Psoas muscle (tissue), 8 donors: ENCODE results near the gene MBP. TPM values are rescaled to one million over a fixed set of nuclear protein-coding genes. Genes with fewer than 3 reads are reported as not detected.

Experiments
- ATAC-seq, 4 donors: fragments of 200-7000 bp; cut with Tn5 transposase; one replicate each; pipeline ENCODE4 v1.9.1; 2020; ENCODE audit warnings: moderate library complexity in 3 of 4, mild to moderate bottlenecking in 2 of 4
- DNase-seq, 2 donors: peaks; one replicate each; pipeline ENCODE4 v3.0.0-alpha.2; 2020
- H3K27ac ChIP-seq: fragments of 200-600 bp; one replicate; pipeline ENCODE4 v1.8.0; 2022
- H3K27me3 ChIP-seq, 3 donors: fragments of 200-600 bp in 1 of 3; one replicate each; pipeline versions ENCODE4 v1.6.1 to v1.8.0; 2013 to 2022; ENCODE audit warnings: low read length in 2 of 3, mild to moderate bottlenecking in 2 of 3, moderate library complexity in 1 of 3; ENCODE audit not compliant: insufficient read depth in 3 of 3
- H3K36me3 ChIP-seq, 2 donors: fragments of 200-600 bp in 1 of 2; one replicate each; pipeline versions ENCODE4 v1.6.1 to v1.8.0; 2013 to 2022; ENCODE audit warnings: low read depth in 1 of 2, mild to moderate bottlenecking in 1 of 2, moderate library complexity in 1 of 2; ENCODE audit not compliant: insufficient read depth in 1 of 2
- H3K4me1 ChIP-seq: fragments of 200-600 bp; one replicate; pipeline ENCODE4 v1.8.0; 2022
- H3K4me3 ChIP-seq: fragments of 200-600 bp; one replicate; pipeline ENCODE4 v1.8.0; 2022; ENCODE audit warnings: mild to moderate bottlenecking
- H3K9me3 ChIP-seq: fragments of 200-600 bp; one replicate; pipeline ENCODE4 v1.8.0; 2022
- WGBS, 3 donors: extraction: QIAGEN DNeasy Blood & Tissue Kit; methylation state at CpG; one replicate each; pipeline versions ENCODE4 v1.1.6 to v1.1.7; 2013; 5-methylcytosine and 5-hydroxymethylcytosine counted together
- intact Hi-C, 2 donors: fragments of 100-400 bp; cut with DNase I; formaldehyde crosslinking; loops; one replicate each; pipeline versions ENCODE4 v1.11.0 to v1.14.2; 2022
- polyA plus RNA-seq, 3 donors: library from polyadenylated mRNA; stranded (reverse); fragments of 200-250 nt; gene quantifications; one replicate each; pipeline ENCODE4 v1.2.3, GENCODE V29; 2013
- total RNA-seq, 4 donors: library from RNA; stranded (reverse); fragmentation: NEBNext Ultra II Directional in 2 of 4; extraction: Animal tissue kit (Norgen Biotek cat#: 25700) in 2 of 4; gene quantifications; one replicate each; pipeline versions ENCODE4 v1.2.1 to v1.2.4, GENCODE V29; 2021 to 2023
- TF ChIP-seq, protein P1 (sequence below): fragments of 200-600 bp; IDR thresholded peaks from one replicate; pipeline ENCODE4 v1.8.0; 2022; ENCODE audit warnings: antibody characterized with exemption
- donor health status: healthy with polysubstance abuse.
- donor health status: DM: no; HTN: no; CAD: no; lungs with moderate emphysema.
- donor health status: Bipolar disorder and iron deficiency.
- donor health status: healthy.
- donor health status: DM: yes; HTN: yes; CAD: no.
- donor health status: DM: no; HTN: no; CAD: no.
- donor health status: DM: no; HTN: no; CAD: no.
- donor health status: DM: yes; HTN: yes; CAD: no.

Gene MBP
- total and polyA plus RNA-seq, 7 donors = 16.4 to 88.2 (median 51.6) TPM

DNA sequence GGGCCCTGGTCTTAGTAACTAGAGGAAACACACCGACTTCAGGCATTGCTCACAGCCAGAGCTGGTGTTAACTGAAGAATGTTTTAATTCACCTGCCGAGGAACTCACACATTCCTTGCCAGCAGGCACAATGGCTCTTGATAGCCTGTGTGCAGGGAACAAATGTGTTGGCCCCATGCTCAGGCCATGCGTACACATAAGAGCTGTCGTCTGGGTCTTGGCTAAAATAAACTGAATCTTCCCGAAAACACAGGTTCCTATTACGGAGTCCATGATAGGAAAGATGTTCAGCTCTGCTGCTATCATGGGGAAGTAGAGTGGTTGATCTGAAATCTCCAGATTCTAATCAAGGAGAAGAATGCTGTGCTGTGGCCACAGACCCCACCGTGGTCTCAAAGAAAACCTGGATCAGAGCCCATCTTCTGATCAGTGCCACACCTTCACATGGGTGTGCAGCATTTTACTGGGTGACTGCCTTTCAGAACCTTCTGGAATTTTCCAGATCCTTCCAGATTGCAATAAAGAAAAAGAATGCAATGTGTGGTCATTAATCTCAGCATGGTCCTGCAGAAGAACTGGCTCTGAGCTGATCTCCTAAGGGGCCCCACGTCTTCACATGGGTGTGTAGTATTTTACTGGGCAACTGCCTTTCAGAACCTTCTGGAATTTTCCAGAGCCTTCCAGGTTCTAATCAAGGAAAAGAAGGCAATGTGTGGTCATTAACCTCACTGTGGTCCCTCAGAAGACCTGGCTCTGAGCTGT, 17.2 kb downstream of the MBP start:
- intact Hi-C loops = no loop called here
- Histone ChIP-seq H3K4me3 (peak overlapping the region; percentile 52), H3K9me3 (no peaks in the 10 kb centered on the region), H3K27me3 (no peaks in the 10 kb centered on the region), H3K4me1 (peaks cover 35% of the 10 kb centered on the region), H3K27ac (peak overlapping the region; percentile 99), H3K36me3 (no peaks in the 10 kb centered on the region)
- DNase-seq (no peak), ATAC-seq (peak in 1 of 4 donors; percentile 1)
- WGBS, 3 donors = 32 to 62% (median 39%) methylated on average over 8 of the region's 8 CpGs
- TF ChIP-seq, protein P1, sequence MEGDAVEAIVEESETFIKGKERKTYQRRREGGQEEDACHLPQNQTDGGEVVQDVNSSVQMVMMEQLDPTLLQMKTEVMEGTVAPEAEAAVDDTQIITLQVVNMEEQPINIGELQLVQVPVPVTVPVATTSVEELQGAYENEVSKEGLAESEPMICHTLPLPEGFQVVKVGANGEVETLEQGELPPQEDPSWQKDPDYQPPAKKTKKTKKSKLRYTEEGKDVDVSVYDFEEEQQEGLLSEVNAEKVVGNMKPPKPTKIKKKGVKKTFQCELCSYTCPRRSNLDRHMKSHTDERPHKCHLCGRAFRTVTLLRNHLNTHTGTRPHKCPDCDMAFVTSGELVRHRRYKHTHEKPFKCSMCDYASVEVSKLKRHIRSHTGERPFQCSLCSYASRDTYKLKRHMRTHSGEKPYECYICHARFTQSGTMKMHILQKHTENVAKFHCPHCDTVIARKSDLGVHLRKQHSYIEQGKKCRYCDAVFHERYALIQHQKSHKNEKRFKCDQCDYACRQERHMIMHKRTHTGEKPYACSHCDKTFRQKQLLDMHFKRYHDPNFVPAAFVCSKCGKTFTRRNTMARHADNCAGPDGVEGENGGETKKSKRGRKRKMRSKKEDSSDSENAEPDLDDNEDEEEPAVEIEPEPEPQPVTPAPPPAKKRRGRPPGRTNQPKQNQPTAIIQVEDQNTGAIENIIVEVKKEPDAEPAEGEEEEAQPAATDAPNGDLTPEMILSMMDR = no peak

DNA sequence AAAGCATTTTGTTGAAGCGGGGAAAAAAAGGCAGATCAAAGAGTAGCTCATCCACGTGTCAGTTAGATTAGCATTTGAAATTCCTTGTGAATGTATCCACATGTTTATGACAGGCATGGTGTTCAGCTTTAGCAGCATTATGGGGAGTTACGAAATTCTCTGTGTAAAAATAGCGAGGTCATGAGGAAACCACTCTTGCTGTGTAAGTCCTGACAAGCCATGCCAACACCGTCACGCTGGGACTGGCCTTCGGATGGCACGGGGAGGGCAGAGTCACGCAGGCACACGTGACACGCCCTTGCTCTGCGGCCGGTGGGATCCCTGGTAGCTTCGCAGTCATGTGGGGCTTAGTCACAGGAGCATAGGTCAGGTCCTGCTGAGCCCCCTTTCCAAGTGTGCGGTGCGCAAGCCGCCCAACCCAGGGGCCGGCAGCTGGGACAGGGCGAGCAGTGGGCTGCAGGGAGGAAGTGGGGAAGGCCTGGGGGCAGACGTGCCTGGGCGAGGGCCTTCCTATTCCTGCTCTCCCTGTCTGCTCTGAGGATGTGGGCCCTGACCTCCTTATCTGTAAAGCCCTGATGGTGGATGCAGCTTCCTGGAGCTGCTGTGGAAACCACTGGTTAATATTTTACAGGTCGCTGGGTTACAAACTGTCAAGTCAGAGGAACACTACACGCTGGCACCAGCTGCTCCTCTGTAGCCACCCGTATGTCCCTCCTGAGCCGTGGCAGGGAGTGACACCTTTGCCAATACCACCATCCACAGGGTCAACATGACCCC, 18.0 kb downstream of the MBP start:
- H3K27me3 ChIP-seq = no peaks in the 10 kb centered on the region
- peak overlapping the region; percentile 99 for H3K27ac ChIP-seq
- WGBS, 3 donors = 12 to 19% (median 18%) methylated on average over 24 to 25 of the region's 25 CpGs
- intact Hi-C loops = no loop called here
- peak overlapping the region; percentile 52 for H3K4me3 ChIP-seq
- peak; percentile 91 to 97 for DNase-seq
- H3K9me3 ChIP-seq = no peaks in the 10 kb centered on the region
- H3K4me1 ChIP-seq = peaks cover 41% of the 10 kb centered on the region
- H3K36me3 ChIP-seq = no peaks in the 10 kb centered on the region
- peak; percentile 96 to 98 (median 98) for ATAC-seq
- TF ChIP-seq, protein P1 = no peak

DNA sequence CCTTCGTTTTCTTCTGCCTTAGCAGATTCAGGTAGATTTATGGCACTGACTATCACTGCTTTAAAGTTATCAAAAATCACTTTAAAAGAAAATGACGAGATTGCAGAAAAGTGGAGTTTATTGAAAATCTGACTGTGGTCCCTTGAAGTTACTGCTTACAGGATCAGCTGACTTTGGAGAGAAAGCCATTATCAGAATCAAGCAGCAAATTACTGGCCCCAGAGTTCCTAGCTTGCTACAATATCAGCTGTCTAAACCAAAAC, 18.5 kb downstream of the MBP start:
- Histone ChIP-seq H3K27me3 (no peaks in the 10 kb centered on the region), H3K9me3 (no peaks in the 10 kb centered on the region), H3K27ac (peak overlapping the region; percentile 99), H3K36me3 (no peaks in the 10 kb centered on the region), H3K4me3 (peak overlapping the region; percentile 39), H3K4me1 (peaks cover 45% of the 10 kb centered on the region)
- intact Hi-C loops = no loop called here
- TF ChIP-seq, protein P1 = no peak
- 30 to 63% (median 38%) methylated on average over 2 of the region's 2 CpGs for WGBS, 3 donors
- ATAC-seq (peak in 1 of 4 donors; percentile 0), DNase-seq (no peak)

DNA sequence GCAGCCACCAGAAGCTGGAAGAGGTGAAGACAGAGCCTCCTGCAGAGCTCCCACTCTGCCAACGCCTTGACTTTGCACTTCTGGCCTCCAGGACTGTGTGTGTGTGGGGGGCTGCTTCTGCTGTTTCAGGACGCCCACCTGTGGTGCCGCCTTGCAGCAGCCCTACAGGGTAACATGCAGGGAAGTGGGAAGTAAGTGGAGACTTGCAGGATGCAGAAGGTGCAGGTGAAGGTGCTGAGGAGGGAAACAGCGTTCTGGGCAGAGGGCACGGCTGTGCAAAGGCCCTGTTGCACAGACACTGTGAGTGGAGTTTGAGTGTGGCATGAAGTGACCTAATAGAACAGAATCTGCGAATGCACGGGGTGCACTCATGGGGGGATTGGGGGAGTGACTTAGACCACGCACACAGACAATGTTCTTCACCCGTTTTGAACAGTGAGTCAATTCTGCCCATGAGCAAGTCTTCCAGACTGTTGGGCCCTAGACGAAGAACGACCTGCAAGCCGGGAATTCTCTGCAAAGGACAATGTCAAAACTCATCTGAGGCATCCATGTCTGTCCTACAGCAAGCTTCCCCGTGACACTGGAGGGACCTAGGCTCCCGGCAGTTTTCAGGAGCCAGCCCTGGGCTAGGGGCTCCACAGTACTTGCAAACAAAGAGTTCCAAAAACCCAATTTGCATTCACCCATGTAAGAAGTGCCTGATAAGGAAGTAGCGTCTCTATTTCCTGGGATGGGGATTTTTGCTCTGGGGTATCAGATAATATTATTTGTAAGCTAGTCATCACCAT, 19.0 kb downstream of the MBP start:
- DNase-seq (peak in 1 of 2 donors; percentile 30), ATAC-seq (no peak)
- Histone ChIP-seq H3K4me1 (peaks cover 50% of the 10 kb centered on the region), H3K9me3 (no peaks in the 10 kb centered on the region), H3K4me3 (peak overlapping the region; percentile 39), H3K36me3 (no peaks in the 10 kb centered on the region), H3K27ac (peak overlapping the region; percentile 99), H3K27me3 (no peaks in the 10 kb centered on the region)
- TF ChIP-seq, protein P1 = no peak
- intact Hi-C loops = no loop called here
- 82 to 93% (median 83%) methylated on average over 15 of the region's 15 CpGs for WGBS, 3 donors
